Activated effector memory CD4-positive, alpha-beta T cell treated with anti-CD3 and anti-CD28 coated beads, Interleukin-2, amount 50 U/mL, for 16 hours (primary cell): ENCODE results near the gene FIGN.

Experiments used
- DNase-seq: peaks from one replicate; pipeline ENCODE4 v3.0.0-alpha.2; 2020

FIGN gene

DNA sequence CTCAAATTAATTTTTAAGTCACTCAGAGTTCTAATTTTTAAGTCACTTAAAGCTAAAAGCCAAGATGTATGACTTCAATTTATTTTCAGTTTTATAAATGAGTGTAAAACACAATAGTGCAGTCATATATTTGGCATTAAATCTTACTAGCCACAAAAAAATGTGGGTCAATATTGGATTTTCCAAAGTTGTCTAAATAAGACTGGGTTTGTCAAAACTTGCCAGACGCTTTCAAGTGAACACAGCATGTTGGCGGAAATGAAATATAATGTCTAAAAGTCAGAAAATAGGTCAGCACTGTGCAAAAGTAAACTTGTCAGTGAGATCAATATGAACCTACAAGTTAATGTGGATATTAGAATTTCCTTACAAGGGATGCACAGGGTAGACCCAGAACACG, 128.9 kb downstream of the FIGN start:
- no peak for DNase-seq

DNA sequence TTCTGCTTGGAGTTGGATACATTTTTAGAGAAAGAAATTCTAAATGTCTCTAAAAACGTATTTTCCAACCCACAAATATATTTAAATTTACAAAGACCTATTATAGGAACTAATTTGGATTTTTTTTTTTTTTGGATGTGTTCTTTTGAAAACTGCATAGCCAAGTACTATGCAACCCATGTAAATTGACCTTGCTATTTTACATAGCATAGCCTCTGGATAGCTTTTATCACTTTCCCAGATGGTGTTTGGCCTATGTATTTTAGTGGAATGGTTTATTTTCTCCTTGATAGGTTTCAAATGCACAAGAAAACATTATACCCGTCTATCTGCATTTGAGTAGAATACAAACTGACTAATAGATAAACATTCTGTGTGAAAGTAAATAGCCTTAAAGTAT, 130.0 kb downstream of the FIGN start:
- no peak for DNase-seq

DNA sequence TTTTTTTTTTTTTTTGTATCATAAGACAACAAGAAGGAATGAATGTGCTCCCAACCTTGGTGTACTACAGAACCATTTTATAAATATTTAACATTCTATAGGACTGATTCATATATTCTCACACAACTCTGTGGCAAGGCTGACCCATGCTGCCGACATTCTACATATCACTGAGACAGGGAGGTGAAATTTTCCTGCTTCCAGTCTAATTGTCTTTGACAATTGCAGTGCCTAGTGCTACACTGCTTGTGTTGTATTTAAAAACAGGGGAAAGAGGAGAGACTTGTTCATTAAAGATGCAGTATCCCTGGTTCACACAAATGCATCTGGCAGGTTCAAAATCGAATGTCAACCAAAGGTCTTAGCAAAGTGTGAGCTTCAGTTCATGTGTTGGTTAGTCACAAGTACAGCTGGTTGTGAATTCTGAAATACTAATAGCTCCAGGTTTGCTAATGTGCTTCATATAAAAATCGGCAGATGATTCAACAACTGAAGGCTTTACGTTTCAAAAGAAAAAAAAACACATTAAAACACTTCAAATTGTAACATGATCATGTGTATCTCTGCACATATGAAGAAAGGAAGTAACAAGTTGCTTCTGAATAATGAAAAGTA, 130.8 kb downstream of the FIGN start:
- DNase-seq, result no peak

DNA sequence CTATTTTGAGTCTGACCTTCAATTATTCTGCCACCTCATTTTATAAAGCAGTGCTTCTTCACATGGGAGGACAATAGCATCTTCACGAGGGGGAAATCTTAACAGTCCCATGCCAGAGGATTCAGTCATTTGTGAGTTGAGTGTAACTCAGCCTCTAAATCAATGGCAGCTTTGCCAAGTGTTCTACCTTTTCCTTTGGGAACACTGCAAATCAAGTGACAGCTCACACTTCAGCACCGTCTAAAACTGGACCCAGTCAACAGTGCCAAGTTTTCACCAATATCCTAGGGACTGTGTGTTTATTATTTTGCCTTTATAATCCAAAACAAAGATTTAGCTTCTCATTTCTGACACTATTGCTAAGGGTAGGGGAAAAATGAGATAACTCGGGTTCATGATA, 133.6 kb downstream of the FIGN start:
- DNase-seq, result no peak

DNA sequence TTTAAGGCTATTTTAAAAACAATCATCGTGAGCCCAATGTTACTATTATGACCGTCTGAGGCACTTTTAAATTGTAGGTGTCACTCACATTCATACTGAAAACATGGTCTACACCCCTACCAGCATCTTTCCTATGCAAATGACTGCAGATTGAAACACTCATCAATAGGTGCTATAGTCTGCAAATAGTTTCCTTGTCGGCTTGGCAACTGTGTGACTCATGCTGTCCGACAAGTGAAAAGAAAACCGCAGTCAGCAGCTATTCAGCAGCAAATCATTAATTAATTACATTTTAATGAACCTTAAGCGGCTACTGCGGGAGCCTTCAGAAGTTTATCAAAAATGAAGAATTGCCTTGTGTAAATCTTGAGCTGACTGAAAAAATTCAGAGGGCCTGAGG, 134.4 kb downstream of the FIGN start:
- no peak for DNase-seq

DNA sequence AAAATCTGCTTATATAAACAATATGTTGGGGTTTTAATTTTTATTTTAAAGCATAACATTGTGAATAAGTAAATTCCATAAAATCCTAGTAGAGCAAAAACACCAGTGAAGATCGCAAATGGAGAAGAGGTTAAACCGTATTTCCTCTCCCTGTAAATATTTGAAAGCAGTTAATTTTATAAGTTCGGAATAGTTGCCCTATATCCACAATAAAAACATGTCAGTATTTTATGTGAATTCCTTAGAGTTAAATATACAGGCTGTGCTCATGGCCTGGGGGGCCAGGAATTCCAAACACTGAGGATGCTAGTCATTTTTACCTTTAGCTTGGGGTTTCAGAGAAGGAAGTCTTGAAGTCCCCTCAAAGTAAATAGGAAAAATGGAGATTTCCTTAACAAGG, 135.0 kb downstream of the FIGN start:
- DNase-seq, result no peak

DNA sequence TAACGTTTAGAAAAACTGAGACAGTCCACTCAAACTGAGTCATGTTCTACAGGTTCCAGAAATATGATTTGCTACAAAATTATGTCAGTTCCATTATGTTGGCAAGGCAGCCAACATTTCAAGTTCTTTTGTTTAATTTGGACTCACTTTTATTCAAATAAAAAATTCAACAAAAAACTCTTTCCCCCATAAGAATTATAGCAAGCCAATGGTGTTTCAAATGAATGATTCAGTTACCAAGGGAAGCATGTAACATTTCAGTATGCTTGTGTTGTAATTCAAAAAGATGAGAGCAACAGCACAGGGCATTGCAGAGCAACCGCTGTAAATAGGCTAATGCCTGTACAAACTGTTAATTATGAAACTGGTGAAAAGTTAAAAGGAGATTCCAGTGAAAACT, 140.8 kb downstream of the FIGN start:
- DNase-seq, result no peak

DNA sequence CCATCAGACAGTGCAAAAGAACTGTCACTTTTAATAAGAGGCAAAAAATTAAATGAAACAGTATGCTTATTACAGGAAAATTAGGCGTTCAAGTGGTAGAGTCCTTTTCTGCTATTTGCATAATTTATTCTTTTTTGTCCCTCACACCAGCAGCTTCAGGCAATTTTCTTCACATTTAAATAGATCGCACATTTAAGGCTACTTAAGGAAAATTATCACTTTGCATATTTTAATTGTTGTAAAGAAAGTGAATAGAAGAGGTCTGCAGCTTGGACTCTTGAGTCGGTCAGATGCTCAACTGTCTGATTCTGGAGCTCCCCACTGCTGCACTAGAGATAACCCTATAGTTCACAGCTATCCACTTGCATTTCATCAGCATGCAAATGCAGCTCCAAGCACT, 141.3 kb downstream of the FIGN start:
- no peak for DNase-seq

DNA sequence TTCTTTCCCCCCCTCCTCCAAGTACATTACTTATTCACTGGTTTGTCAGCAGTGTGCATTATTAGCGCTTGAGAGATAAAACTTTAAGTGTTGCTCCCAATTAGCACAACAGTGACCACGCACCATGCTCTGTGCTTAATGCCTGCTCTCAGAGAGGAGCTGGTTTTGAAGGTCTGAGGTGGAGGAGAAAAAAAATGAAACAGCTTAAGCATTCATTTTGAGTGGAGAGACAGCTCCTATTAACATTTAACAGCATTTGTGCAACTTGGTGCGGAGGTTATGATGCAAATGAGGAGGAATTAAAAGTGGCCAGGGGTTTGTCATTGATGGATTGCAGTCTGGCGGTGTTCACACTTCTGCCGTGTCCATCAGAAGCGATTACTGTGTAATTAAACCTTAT, 141.8 kb downstream of the FIGN start:
- DNase-seq, result no peak

DNA sequence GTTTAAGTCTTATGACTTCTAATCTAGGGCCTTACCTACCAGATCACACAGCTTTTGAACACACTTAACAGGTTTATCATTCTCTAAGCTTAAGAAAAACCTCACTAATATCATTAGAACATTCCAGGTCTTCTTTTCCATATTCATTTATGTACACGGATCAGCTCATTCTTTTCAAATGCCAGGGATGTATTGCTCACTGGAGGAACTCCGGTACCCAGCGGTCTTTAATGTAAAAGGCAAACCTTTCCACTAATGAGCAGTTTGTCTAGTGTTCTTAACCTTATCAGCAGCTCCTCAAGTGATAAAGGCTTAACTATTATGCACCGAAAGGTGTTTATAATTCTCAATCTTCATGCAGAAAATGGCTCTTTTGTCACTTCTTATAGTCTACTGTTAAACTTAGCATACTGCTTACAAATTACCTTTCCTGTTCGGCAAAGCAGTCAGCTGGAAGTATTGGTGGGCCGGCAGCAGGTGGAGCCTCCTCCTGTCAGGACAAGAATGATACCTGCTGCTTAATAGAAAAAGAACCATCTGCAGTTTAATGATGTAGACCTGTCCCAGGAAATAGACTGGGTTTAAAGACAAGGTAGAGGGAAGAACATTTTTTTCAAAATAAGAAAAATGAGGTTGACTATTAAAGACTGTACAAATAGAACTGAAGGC, 142.7 kb downstream of the FIGN start:
- DNase-seq, result no peak

DNA sequence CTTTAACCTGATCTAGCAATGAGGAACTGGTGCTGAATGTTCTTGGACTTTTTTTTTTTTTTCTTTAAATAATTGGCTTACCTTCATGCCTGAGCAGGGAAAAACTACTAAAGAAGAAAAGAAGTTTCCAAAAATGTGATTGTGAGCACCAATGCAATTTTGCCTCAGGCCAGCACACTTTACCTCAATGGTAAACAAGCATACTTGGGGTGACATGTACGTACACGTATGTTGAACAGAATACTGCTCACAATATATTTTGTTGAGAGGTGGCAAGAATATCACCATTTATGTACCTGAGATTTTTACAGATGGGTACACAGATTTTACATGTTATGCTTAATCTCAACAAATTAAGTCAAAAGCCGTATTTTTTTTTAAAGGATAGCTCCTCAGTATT, 144.3 kb downstream of the FIGN start:
- DNase-seq, result no peak

DNA sequence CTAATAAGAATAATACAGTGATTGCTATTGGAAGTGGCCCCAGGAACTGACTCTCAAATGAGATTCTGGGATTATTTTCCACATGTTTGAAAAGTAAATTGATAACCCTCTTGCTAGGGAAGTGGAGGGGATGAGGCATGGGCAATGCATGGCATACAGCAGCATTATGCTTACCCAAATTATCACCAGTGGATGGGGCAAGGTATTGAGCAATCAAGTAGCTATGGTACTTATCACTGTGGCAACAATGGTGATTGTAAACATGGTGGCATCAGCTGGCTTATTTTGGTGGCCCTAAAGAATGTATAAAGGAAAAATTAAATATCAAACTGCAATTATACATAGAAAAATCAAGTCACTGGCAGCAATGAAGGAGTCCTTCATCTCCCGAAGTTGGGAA, 155.1 kb downstream of the FIGN start:
- DNase-seq, result no peak

DNA sequence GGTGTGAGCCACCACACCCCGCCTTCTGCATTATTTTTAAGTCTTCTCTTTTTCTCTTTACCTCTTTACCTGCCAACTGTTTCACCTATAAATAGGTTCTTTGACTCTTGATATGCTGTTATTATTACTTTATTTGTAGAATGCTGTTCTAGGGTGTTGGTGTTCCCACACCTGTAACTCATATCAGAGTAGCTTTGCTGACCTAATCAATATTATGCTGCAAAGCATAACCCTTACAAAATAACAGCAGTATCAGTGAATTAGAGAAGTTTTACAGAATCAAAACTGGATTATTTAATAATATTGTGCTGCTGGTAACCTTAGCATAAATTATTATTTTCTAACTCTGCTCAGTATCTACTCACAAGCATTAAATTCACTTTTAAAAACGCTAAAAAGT, 161.5 kb downstream of the FIGN start:
- DNase-seq, result no peak

DNA sequence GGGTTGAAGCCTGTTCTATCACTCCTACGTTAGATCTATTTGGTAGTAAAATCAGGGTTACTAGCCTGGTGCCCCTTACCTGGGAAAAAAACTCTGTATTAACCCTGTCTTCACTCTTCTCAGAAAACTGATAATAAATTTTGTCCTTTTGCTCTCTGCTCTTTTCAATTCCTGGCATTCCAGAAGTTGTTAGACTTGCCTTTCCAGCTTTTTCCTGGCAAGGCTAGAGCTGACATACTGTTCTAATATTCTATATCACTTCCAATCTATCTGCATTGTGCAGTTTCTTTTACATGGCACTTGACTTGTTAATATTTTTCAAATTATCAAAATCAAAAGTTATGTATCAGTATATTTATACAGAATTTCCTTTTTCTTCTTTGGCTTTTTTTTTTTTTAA, 162.2 kb downstream of the FIGN start:
- no peak for DNase-seq

DNA sequence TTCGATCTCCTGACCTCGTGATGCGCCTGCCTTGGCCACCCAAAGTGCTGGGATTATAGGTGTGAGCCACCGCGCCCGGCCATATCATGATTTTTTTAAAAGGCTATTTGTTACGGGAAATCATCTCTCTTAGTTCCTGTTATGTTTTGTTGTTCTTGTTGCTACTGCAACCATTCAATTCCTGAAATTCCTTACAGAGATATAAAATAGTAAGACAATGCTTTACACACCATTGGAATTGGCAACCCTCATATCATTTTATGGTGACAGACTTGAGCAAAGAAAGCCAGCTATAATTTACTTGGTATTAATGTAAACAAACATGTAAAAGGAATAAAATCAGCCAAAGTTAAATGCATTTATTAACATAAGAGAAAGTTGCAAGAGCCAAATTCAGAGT, 163.0 kb downstream of the FIGN start:
- DNase-seq, result no peak

DNA sequence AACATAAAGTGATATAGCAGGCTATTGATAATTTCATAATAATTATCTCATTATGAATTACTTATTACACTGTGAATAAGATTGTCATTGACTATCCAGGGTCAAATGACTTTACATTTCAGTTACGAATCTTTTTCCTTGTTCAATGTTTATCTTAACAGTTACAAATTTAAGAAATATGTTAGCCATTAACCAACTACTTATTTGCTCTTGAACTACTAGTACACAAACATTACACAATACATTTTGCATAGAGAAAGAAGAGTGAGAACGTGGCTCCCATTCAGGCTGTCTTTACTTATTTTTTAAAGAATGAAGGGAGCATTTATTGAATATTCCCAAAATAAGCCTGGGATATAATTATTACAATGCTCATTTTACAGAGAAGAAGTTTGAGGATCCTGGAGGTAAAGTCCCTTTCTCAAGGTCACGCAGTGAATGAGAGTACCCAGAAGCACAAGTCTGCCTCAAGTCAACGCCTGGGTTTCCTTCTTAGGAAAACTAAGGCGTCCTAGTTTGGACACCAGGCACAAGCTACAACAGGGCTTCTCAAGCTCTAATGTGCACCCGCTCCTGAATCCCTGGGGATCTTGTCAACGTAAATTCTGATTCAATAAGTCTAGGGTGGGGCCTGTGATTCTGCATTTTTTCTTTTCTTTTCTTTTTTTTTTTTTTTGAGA, 164.2 kb downstream of the FIGN start:
- no peak for DNase-seq

DNA sequence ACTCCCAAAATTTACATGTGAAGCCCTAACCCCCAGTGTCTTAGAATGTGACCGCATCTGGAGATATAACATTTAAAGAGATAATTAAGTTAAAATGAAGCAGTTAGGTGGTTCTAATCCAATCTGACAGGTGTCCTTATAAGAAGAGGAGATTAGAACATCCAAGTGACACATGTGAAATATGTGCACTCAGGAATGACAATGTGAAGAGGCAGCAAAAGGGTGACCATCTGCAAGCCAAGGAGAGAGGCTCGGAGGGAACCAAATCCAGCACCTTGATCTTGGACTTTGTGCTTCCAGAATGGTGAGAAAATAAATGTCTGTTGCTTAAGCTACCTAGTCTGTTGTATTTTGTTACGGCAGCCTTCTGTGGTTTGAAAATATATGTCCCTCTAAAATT, 165.4 kb downstream of the FIGN start:
- DNase-seq, result no peak

DNA sequence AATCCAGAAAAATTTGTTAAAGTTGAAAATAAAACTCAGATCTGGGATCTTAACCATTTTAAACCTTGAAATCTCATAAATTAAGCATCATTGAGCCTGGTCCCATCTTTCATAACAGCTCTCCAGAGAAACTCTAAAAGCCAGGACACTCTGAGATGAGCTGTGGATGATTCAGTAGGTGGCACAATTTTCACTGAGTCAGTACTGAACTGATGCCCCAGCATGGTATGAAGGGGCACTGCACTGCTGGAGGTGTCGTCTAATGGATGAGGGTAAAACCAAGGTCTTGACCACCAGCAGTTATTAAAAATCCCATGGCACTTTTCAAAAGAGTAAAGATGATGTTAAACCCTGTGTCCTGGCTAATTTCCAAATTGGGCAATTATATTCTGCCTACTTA, 170.6 kb downstream of the FIGN start:
- DNase-seq, result no peak

DNA sequence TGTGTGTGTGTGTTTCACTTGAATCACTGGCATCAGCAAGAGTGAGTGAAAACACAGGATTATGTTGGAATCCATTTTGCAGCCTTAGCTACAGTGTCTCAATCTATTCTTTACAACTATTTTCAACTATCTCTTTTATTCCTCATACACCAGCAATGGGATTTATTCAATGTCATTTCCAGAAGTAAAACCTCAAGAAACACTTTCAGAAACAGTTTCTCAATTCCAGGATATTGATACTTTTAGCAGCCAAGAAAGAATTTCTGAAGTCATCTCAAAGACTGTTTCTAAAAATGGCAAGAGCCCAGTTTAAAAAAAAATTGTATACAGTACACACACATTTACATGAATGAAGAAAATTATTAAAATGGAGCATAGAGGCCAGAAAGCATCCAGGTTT, 171.6 kb downstream of the FIGN start:
- DNase-seq, result no peak

DNA sequence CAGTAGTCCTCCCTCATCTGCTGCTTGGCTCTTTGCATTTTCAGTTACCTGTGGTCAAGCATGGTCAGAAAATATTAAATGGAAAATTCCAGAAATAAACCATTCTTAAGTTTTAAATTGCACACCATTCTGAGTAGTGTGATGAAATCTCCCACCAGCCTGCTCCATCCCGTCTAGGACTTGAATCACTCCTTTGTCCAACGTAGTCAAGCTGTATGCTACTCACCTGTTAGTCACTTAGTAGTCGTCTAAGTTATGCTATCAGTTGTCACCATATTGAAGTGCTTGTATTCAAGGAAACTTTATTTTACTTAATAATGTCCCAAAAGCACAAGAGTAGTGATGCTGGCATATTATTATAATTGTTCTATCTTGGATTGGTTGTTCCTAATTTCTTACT, 172.5 kb downstream of the FIGN start:
- no peak for DNase-seq

DNA sequence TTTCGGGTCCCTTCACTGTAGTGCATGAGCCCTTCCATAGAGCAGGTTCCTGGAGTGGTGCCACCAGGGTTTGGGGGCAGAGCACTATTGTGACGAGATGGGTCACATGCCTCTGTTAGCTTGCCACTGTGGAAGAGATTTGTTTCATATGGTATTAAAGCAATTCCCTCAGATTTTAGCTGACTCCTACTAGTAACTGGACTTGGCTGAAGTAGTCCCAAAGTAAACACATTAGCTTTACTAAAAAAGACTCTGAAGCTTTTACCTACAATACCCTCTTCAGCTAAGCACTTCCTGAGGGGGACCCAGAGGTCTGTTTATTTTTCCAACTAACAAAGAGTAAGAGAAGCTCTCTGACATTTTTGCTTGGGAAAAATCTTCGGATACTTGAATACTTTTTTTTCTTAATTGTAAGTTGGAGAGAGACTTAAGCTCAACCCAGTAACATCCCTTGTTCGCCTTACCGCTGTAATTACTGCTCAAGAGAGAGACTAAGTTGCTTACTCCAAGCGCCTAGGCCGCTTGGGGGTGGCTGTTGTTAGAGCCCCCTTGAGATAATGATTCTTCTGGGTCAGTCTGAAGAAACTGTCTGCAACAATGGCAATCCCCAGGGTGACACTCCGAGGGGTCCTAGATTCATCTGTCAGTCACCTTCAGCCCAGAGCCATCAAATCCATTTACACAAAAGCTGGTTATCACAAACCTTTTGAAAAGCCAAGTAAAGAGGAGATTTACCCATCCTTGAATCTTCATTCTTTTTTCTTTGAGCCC, 177.4 kb downstream of the FIGN start:
- no peak for DNase-seq

DNA sequence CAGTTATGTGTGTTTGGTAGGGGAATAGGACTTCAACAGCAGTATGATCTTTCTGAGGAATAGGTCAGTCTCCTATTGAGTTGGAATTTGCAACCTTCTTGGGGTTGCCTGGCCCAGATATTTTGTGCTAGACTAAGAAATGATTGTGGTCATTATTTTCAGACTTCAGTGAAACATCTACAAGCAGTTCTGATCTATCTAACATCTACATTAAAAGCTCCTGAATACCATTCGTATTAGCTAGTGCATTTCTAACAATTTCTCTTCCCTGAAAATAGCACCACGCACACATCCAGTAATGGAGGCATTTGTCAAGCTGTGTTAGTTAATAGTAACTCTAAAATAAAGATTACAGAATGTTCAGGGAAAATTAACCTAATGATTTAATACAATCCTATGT, 179.3 kb downstream of the FIGN start:
- no peak for DNase-seq

DNA sequence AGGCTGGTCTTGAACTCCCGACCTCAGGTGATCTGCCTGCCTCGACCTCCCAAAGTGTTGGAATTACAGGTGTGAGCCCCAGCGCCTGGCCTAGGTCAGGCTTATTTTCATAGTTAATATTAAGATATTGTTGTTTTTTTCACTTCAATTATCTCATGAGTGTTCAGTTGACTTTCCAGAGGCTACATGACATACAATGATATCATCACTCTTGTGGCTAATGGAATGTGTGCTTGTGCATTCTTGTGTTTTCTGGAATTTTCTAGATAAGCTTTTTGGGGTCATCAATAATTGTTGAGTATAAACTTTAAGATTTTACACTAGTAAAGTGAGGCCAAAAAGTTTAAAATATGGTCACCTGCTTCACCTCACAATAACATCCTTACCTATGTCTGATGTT, 180.9 kb downstream of the FIGN start:
- no peak for DNase-seq

DNA sequence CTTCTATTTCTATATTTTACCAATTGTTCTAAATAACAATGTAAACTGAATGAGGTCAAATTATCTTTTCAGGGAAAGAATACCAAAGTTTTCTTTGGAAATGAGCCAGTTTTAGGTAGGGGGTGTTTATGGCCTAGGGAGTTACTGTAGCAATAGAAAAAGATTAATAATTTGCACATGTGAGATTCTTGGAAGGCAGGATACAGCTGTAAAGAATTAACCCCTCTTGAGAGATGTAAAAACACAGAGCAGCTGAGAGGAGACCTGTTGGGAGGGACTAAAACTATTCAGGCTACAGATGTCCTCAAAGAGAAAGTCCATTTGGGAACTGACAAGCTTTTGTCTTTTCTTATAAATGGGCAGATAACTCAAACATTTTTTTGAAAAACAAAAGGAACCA, 182.2 kb downstream of the FIGN start:
- no peak for DNase-seq
